Measurements from ENCODE around the gene PGGT1B.

GRCh38 chr5:115289104-115289503, 26.4 kb upstream of the PGGT1B start:
- TF ChIP-seq EZH2 (IDR thresholded peaks at IDR 0.05; ENCODE audit: low read length, unreplicated experiment): no peak
- TF ChIP-seq, protein P1, sequence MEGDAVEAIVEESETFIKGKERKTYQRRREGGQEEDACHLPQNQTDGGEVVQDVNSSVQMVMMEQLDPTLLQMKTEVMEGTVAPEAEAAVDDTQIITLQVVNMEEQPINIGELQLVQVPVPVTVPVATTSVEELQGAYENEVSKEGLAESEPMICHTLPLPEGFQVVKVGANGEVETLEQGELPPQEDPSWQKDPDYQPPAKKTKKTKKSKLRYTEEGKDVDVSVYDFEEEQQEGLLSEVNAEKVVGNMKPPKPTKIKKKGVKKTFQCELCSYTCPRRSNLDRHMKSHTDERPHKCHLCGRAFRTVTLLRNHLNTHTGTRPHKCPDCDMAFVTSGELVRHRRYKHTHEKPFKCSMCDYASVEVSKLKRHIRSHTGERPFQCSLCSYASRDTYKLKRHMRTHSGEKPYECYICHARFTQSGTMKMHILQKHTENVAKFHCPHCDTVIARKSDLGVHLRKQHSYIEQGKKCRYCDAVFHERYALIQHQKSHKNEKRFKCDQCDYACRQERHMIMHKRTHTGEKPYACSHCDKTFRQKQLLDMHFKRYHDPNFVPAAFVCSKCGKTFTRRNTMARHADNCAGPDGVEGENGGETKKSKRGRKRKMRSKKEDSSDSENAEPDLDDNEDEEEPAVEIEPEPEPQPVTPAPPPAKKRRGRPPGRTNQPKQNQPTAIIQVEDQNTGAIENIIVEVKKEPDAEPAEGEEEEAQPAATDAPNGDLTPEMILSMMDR (conservative IDR thresholded peaks at IDR 0.05; ENCODE audit: low read depth, low read length): no peak

Measured in PC-3 (cell line).